GM23338 (cell line): ENCODE measurements around the gene SQSTM1. TPM values are rescaled to one million over a fixed set of nuclear protein-coding genes. Genes with fewer than 3 reads are reported as not detected.

Experiments used
- ATAC-seq: fragments of 200-7000 bp; cut with Tn5 transposase; 3 replicates; pipeline ENCODE4 v1.9.1; 2020
- DNase-seq: peaks from one replicate; pipeline ENCODE4 v3.0.0-alpha.2; 2015; ENCODE audit warnings: low spot score
- H2AFZ ChIP-seq: fragments of 200-600 bp; sonication (generic); 2 replicates; pipeline ENCODE4 v1.8.0; 2016; ENCODE audit warnings: antibody characterized with exemption, mild to moderate bottlenecking, moderate library complexity
- H3F3A ChIP-seq: fragments of 200-600 bp; sonication (generic); replicated peaks from 2 replicates; pipeline ENCODE4 v1.8.0; 2017; ENCODE audit warnings: antibody characterized with exemption, mixed run types, low read depth
- H3K27ac ChIP-seq: fragments of 200-600 bp; sonication (generic); 2 replicates; pipeline ENCODE4 v1.6.1; 2016; ENCODE audit warnings: low read depth
- H3K27me3 ChIP-seq: fragments of 200-600 bp; sonication (generic); 2 replicates; pipeline ENCODE4 v1.8.0; 2016; ENCODE audit warnings: mild to moderate bottlenecking, mixed run types, moderate library complexity; ENCODE audit not compliant: insufficient read depth
- H3K36me3 ChIP-seq: fragments of 200-600 bp; sonication (generic); 2 replicates; pipeline ENCODE4 v1.8.0; 2016; ENCODE audit warnings: mild to moderate bottlenecking; ENCODE audit not compliant: insufficient read depth
- H3K4me1 ChIP-seq: fragments of 200-600 bp; sonication (generic); 2 replicates; pipeline ENCODE4 v1.8.0; 2016; ENCODE audit warnings: mild to moderate bottlenecking, moderate library complexity; ENCODE audit not compliant: insufficient read depth
- H3K4me2 ChIP-seq: fragments of 200-600 bp; sonication (generic); 2 replicates; pipeline ENCODE4 v1.7.1; 2017; ENCODE audit warnings: mixed run types
- H3K4me3 ChIP-seq: fragments of 200-600 bp; sonication (generic); 2 replicates; pipeline ENCODE4 v1.6.1; 2016; ENCODE audit warnings: mixed run types
- H3K79me2 ChIP-seq: fragments of 200-600 bp; sonication (generic); replicated peaks from 2 replicates; pipeline ENCODE4 v1.8.0; 2017; ENCODE audit warnings: mild to moderate bottlenecking; ENCODE audit not compliant: insufficient read depth
- H3K9me2 ChIP-seq: fragments of 200-600 bp; sonication (generic); 2 replicates; pipeline ENCODE4 v1.8.0; 2017; ENCODE audit not compliant: insufficient read depth
- H4K20me1 ChIP-seq: fragments of 200-600 bp; sonication (generic); replicated peaks from 2 replicates; pipeline ENCODE4 v1.8.0; 2017; ENCODE audit warnings: mild to moderate bottlenecking; ENCODE audit not compliant: insufficient read depth
- H3K27ac Mint-ChIP-seq: 2 replicates; pipeline ENCODE4 v1.8.0; 2020; ENCODE audit warnings: inconsistent platforms, mild to moderate bottlenecking, moderate library complexity, mixed read lengths
- H3K27me3 Mint-ChIP-seq: 3 replicates; pipeline ENCODE4 v1.8.0; 2022; ENCODE audit warnings: low read depth, mild to moderate bottlenecking, moderate library complexity, mixed read lengths, inconsistent platforms; ENCODE audit not compliant: insufficient read depth, poor library complexity
- H3K36me3 Mint-ChIP-seq: 3 replicates; pipeline ENCODE4 v1.8.0; 2021; ENCODE audit warnings: low read depth, mild to moderate bottlenecking, inconsistent platforms, moderate library complexity, mixed read lengths
- H3K4me1 Mint-ChIP-seq: 3 replicates; pipeline ENCODE4 v1.8.0; 2020; ENCODE audit warnings: mild to moderate bottlenecking, inconsistent platforms, mixed read lengths
- H3K4me3 Mint-ChIP-seq: 3 replicates; pipeline ENCODE4 v1.8.0; 2021; ENCODE audit warnings: moderate library complexity, mild to moderate bottlenecking, inconsistent platforms, mixed read lengths
- H3K9me3 Mint-ChIP-seq: 3 replicates; pipeline ENCODE4 v1.8.0; 2020; ENCODE audit warnings: moderate library complexity, mild to moderate bottlenecking, inconsistent platforms, mixed read lengths
- CREB1 ChIP-seq: fragments of 250-450 bp; sonication (Bioruptor Pico); IDR thresholded peaks from 2 replicates; pipeline ENCODE4 v1.5.0; 2020; ENCODE audit warnings: low read depth, mild to moderate bottlenecking, moderate library complexity
- EZH2 ChIP-seq: fragments of 200-600 bp; sonication (generic); IDR thresholded peaks from one replicate; pipeline ENCODE4 v1.8.0; 2017; ENCODE audit warnings: antibody characterized with exemption, mild to moderate bottlenecking, low read depth; ENCODE audit not compliant: unreplicated experiment
- EZH2phosphoT487 ChIP-seq: fragments of 200-600 bp; sonication (generic); IDR thresholded peaks from one replicate; pipeline ENCODE4 v1.8.1; 2018; ENCODE audit warnings: antibody characterized with exemption; ENCODE audit not compliant: unreplicated experiment
- JUNB ChIP-seq: IDR thresholded peaks from one replicate; pipeline ENCODE4 v1.6.1; 2016; ENCODE audit warnings: antibody characterized with exemption; ENCODE audit not compliant: unreplicated experiment
- NANOG ChIP-seq: IDR thresholded peaks from 2 replicates; pipeline ENCODE4 v1.6.1; 2016; ENCODE audit warnings: antibody characterized with exemption, borderline replicate concordance
- POLR2AphosphoS5 ChIP-seq: IDR thresholded peaks from 2 replicates; pipeline ENCODE4 v1.6.1; 2016; ENCODE audit warnings: antibody characterized with exemption, low read depth
- STAT1 ChIP-seq: IDR thresholded peaks from one replicate; pipeline ENCODE4 v1.6.1; 2016; ENCODE audit warnings: antibody characterized with exemption; ENCODE audit not compliant: unreplicated experiment
- ZNF114 ChIP-seq: fragments of 250-450 bp; sonication (Bioruptor Pico); IDR thresholded peaks from 2 replicates; pipeline ENCODE4 v1.5.0; 2020; ENCODE audit warnings: mild to moderate bottlenecking, moderate library complexity
- polyA plus RNA-seq: library from polyadenylated mRNA; unstranded; fragments of >200 nt; fragmentation: Nextera tagmentation; extraction: Ambion mirVana; gene quantifications from 2 replicates; pipeline ENCODE4 v1.2.1, GENCODE V29; 2016
- total RNA-seq: library from RNA; depleted of rRNA; stranded (reverse); fragments of >200 nt; shearing (Covaris generic); gene quantifications from 2 replicates; pipeline ENCODE4 v1.2.3, GENCODE V29; 2014
- TF ChIP-seq, protein P1 (sequence below): fragments of 250-450 bp; sonication (Bioruptor Pico); IDR thresholded peaks from 2 replicates; pipeline ENCODE4 v1.5.0; 2020; ENCODE audit warnings: mild to moderate bottlenecking, moderate library complexity
- TF ChIP-seq, protein P2 (sequence below), 2 experiments: fragments of 200-600 bp in 1 of 2; sonication (generic) in 1 of 2; conservative IDR thresholded peaks; 2 replicates each; pipeline versions ENCODE4 v1.5.1 to v1.6.1; 2016 to 2017; ENCODE audit warnings: antibody characterized with exemption in 2 of 2, low read depth in 2 of 2, mild to moderate bottlenecking in 2 of 2, moderate library complexity in 1 of 2

The SQSTM1 gene
- total and polyA plus RNA-seq, 2 experiments from 2014 or later, result 58.0 to 92.6 TPM

DNA sequence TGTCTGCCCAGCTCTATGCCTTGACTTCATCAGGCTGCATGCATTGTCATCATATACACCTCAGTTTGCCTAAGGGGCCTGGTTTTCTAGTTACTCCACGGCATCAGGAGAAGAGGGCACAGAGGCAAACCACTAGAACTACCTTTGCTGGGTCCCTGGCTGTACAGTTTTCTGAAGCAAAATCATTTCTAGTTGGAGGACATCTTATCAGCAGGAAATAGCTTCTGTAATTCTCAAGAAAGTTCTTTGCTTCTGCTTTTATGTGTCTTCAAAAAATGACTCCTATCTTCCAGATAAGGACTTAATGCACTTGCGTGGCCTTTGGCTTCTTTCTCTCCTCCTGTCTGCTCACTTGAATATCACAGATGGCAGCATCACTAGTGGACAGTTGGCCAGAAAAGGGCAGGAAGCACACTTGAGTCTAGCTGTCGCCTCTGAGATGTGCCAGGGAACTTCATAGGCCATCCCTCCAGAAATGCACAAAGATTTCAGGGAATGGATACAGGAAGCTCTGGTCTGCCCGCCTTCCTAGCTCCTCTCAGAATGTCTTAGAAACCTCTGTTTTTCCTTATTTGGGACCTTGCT, 49.3 kb upstream of the SQSTM1 start:
- Histone ChIP-seq H3K36me3 (peaks cover 59% of the 10 kb centered on the region), H3K4me3 (no peak overlapping the region), H3F3A (peaks cover 29% of the 10 kb centered on the region; the same call in 1 of the 2 replicates), H3K27me3 (no peaks in the 10 kb centered on the region), H3K4me1 (no peaks in the 10 kb centered on the region), H4K20me1 (peaks cover 19% of the 10 kb centered on the region; the same call in 1 of the 2 replicates), H3K27ac (no peak overlapping the region), H3K9me2 (no peaks in the 10 kb centered on the region), H3K79me2 (peaks cover 20% of the 10 kb centered on the region), H2AFZ (no peak overlapping the region), H3K4me2 (no peak overlapping the region)
- H3K4me3 Mint-ChIP-seq, result no peak overlapping the region
- H3K27me3 Mint-ChIP-seq, result peaks cover 8% of the 10 kb centered on the region
- no peak overlapping the region for H3K27ac Mint-ChIP-seq
- H3K4me1 Mint-ChIP-seq, result peaks cover 3% of the 10 kb centered on the region; the same call in 2 of the 3 replicates
- no peaks in the 10 kb centered on the region for H3K9me3 Mint-ChIP-seq
- peaks cover 86% of the 10 kb centered on the region for H3K36me3 Mint-ChIP-seq
- no peak for TF ChIP-seq CREB1
- TF ChIP-seq EZH2, result no peak
- TF ChIP-seq ZNF114, result no peak
- TF ChIP-seq, protein P1, sequence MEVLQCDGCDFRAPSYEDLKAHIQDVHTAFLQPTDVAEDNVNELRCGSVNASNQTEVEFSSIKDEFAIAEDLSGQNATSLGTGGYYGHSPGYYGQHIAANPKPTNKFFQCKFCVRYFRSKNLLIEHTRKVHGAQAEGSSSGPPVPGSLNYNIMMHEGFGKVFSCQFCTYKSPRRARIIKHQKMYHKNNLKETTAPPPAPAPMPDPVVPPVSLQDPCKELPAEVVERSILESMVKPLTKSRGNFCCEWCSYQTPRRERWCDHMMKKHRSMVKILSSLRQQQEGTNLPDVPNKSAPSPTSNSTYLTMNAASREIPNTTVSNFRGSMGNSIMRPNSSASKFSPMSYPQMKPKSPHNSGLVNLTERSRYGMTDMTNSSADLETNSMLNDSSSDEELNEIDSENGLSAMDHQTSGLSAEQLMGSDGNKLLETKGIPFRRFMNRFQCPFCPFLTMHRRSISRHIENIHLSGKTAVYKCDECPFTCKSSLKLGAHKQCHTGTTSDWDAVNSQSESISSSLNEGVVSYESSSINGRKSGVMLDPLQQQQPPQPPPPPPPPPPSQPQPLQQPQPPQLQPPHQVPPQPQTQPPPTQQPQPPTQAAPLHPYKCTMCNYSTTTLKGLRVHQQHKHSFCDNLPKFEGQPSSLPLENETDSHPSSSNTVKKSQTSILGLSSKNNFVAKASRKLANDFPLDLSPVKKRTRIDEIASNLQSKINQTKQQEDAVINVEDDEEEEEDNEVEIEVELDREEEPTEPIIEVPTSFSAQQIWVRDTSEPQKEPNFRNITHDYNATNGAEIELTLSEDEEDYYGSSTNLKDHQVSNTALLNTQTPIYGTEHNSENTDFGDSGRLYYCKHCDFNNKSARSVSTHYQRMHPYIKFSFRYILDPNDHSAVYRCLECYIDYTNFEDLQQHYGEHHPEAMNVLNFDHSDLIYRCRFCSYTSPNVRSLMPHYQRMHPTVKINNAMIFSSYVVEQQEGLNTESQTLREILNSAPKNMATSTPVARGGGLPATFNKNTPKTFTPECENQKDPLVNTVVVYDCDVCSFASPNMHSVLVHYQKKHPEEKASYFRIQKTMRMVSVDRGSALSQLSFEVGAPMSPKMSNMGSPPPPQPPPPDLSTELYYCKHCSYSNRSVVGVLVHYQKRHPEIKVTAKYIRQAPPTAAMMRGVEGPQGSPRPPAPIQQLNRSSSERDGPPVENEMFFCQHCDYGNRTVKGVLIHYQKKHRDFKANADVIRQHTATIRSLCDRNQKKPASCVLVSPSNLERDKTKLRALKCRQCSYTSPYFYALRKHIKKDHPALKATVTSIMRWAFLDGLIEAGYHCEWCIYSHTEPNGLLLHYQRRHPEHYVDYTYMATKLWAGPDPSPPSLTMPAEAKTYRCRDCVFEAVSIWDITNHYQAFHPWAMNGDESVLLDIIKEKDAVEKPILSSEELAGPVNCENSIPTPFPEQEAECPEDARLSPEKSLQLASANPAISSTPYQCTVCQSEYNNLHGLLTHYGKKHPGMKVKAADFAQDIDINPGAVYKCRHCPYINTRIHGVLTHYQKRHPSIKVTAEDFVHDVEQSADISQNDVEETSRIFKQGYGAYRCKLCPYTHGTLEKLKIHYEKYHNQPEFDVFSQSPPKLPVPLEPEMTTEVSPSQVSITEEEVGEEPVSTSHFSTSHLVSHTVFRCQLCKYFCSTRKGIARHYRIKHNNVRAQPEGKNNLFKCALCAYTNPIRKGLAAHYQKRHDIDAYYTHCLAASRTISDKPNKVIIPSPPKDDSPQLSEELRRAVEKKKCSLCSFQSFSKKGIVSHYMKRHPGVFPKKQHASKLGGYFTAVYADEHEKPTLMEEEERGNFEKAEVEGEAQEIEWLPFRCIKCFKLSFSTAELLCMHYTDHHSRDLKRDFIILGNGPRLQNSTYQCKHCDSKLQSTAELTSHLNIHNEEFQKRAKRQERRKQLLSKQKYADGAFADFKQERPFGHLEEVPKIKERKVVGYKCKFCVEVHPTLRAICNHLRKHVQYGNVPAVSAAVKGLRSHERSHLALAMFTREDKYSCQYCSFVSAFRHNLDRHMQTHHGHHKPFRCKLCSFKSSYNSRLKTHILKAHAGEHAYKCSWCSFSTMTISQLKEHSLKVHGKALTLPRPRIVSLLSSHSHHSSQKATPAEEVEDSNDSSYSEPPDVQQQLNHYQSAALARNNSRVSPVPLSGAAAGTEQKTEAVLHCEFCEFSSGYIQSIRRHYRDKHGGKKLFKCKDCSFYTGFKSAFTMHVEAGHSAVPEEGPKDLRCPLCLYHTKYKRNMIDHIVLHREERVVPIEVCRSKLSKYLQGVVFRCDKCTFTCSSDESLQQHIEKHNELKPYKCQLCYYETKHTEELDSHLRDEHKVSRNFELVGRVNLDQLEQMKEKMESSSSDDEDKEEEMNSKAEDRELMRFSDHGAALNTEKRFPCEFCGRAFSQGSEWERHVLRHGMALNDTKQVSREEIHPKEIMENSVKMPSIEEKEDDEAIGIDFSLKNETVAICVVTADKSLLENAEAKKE (CRISPR knock-in tag), result no peak
- no peak for TF ChIP-seq STAT1
- no peak for TF ChIP-seq JUNB
- TF ChIP-seq POLR2AphosphoS5, result no peak
- no peak for ATAC-seq
- DNase-seq, result no peak

DNA sequence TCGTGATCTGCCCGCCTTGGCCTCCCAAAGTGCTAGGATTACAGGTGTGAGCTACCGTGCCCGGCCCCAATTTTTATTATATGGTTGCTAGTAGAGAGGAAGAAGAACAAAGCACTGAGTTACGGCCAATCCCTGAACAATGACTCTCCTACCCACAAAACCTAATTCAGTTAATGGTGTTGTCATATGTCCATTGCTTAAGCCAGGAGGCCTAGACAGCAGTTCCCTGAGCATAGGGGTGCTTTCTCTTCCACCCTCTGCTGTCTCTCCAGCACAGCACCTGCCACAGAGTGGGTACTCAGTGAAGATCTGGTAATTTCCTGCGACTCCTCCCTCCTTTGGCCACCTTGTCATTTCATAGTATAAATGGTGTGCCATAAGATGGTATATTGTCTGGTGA, 48.4 kb upstream of the SQSTM1 start:
- Histone ChIP-seq H3K4me2 (no peak overlapping the region), H3K4me3 (no peak overlapping the region), H3F3A (peaks cover 26% of the 10 kb centered on the region; the same call in 1 of the 2 replicates), H3K9me2 (no peaks in the 10 kb centered on the region), H3K27me3 (no peaks in the 10 kb centered on the region), H2AFZ (no peak overlapping the region), H3K4me1 (no peaks in the 10 kb centered on the region), H3K79me2 (peaks cover 11% of the 10 kb centered on the region), H3K36me3 (peaks cover 54% of the 10 kb centered on the region), H4K20me1 (peaks cover 17% of the 10 kb centered on the region), H3K27ac (no peak overlapping the region)
- peaks cover 8% of the 10 kb centered on the region for H3K27me3 Mint-ChIP-seq
- H3K36me3 Mint-ChIP-seq, result peaks cover 82% of the 10 kb centered on the region
- ATAC-seq (no peak), DNase-seq (no peak)
- no peaks in the 10 kb centered on the region for H3K9me3 Mint-ChIP-seq
- no peaks in the 10 kb centered on the region; the same call in 2 of the 3 replicates for H3K4me1 Mint-ChIP-seq
- H3K27ac Mint-ChIP-seq, result no peak overlapping the region
- H3K4me3 Mint-ChIP-seq, result no peak overlapping the region
- no peak for TF ChIP-seq JUNB
- no peak for TF ChIP-seq STAT1
- no peak for TF ChIP-seq CREB1
- TF ChIP-seq, protein P2, sequence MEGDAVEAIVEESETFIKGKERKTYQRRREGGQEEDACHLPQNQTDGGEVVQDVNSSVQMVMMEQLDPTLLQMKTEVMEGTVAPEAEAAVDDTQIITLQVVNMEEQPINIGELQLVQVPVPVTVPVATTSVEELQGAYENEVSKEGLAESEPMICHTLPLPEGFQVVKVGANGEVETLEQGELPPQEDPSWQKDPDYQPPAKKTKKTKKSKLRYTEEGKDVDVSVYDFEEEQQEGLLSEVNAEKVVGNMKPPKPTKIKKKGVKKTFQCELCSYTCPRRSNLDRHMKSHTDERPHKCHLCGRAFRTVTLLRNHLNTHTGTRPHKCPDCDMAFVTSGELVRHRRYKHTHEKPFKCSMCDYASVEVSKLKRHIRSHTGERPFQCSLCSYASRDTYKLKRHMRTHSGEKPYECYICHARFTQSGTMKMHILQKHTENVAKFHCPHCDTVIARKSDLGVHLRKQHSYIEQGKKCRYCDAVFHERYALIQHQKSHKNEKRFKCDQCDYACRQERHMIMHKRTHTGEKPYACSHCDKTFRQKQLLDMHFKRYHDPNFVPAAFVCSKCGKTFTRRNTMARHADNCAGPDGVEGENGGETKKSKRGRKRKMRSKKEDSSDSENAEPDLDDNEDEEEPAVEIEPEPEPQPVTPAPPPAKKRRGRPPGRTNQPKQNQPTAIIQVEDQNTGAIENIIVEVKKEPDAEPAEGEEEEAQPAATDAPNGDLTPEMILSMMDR (conservative IDR thresholded peaks at IDR 0.05; ENCODE audit: low read depth in 2 of 2), result no peak
- no peak for TF ChIP-seq EZH2
- TF ChIP-seq EZH2phosphoT487, result no peak
- no peak for TF ChIP-seq NANOG
